A673 (cell line): ENCODE measurements around the gene ACAP2.

Source experiments
- EZH2 ChIP-seq: fragments of 200-600 bp; sonication (generic); IDR thresholded peaks from 2 replicates; pipeline ENCODE4 v1.6.1; 2017; ENCODE audit warnings: borderline replicate concordance, low read depth, mild to moderate bottlenecking, mixed read lengths, antibody characterized with exemption, low read length; ENCODE audit not compliant: poor library complexity, severe bottlenecking
- TF ChIP-seq, protein P1 (sequence below): fragments of 300-800, 200-600 bp; sonication (generic); conservative IDR thresholded peaks from 2 replicates; pipeline ENCODE4 v1.5.1; 2017; ENCODE audit warnings: low read depth, mild to moderate bottlenecking, antibody characterized with exemption, low read length, moderate library complexity, mixed read lengths

DNA sequence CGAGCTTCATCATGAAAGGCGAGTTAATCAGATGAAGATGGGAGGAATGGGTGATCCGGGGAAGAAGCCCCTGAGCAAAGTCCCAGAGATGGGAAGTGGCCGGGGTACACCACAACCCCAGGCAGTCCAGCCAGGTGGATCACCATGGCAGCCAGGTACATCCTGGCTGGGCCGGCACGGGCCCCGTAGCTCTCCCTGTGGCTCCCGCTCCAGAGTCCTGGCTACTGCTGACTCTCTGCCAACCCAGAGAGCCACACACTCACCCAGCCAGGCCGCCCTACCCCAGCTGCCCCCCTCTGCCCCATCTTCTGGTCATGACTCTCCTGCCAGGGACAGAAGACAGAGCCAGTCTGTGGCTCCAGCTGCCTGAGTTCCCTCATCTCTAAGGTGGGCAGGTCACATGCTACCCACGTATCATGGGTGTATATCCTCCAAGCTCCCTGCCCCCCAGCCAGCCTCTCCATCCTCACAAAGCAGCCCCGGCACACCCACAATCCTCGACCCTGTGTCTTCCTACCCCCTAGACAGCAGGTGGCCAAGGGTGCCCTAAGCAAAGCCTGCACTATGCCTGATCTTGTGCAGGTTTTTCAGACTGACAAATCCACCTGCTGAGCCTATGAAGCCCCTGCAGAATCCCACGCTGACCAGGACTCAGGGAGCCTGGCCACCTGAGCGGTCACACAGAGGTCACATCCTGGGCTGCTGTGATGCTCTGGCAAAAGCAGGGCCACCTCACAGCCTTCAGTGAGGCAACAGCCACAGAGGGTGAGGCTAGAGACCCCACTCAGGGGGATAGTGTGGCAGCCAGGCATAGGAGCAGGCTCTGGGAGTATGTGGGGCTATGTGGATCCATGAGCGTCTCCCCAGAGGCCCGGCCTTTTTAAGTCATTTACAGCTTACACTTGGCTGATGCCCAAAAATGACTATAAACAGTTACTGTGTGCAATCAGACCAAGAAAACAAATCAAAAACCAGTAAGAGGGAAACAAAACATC lies 185.1 kb downstream of the ACAP2 start:
- no peak for TF ChIP-seq EZH2
- TF ChIP-seq, protein P1, sequence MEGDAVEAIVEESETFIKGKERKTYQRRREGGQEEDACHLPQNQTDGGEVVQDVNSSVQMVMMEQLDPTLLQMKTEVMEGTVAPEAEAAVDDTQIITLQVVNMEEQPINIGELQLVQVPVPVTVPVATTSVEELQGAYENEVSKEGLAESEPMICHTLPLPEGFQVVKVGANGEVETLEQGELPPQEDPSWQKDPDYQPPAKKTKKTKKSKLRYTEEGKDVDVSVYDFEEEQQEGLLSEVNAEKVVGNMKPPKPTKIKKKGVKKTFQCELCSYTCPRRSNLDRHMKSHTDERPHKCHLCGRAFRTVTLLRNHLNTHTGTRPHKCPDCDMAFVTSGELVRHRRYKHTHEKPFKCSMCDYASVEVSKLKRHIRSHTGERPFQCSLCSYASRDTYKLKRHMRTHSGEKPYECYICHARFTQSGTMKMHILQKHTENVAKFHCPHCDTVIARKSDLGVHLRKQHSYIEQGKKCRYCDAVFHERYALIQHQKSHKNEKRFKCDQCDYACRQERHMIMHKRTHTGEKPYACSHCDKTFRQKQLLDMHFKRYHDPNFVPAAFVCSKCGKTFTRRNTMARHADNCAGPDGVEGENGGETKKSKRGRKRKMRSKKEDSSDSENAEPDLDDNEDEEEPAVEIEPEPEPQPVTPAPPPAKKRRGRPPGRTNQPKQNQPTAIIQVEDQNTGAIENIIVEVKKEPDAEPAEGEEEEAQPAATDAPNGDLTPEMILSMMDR: no peak
